ENCODE data around the gene SLC39A9.
A peak's percentile ranks its signal among the peaks of the same experiment; 100 is the strongest.

The SLC39A9 gene

DNA sequence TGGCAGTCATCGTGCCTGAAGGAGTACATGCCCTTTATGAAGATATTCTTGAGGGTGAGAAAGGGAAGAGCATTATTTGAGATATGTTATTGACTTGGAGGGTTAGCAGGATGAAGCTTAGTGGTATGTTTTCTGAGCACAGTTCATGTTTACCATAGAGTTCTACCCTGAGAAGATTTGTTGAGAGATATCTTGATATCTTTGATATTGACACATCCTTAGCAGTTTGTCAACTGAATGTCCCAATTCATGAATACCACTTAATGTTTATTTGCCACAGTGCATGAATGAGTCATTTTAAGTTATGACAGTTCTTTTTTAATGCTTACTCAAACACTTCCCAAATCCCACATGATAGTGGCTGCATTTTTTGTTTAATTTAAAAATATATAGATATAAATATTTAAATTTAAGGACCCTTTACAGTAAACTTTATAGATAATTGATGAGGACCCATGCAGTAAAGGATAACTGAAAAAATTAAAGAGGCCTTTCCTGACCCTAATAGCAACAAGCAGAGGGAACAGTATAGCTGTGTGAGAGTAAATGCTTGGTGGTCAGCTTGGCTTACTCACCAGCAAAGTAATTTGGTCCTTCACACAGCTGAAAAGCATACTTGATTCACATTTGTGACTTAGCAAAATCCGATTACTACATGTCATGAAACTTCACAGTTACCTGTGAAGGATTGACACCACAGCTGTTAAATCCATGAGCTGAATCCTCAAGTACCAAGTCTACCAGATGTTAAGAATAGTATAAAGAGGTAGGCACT lies 25.8 kb downstream of the SLC39A9 start:
- DNase-seq (ENCODE audit: low spot score), result no peak

- DNase-seq (ENCODE audit: low spot score), result no peak
Observed at GRCh38 chr14:69427596-69427995, 29.1 kb downstream of the SLC39A9 start.

GRCh38 chr14:69428289-69428998 lies 30.0 kb downstream of the SLC39A9 start:
- peak; percentile 9 for DNase-seq (ENCODE audit: low spot score)

DNA sequence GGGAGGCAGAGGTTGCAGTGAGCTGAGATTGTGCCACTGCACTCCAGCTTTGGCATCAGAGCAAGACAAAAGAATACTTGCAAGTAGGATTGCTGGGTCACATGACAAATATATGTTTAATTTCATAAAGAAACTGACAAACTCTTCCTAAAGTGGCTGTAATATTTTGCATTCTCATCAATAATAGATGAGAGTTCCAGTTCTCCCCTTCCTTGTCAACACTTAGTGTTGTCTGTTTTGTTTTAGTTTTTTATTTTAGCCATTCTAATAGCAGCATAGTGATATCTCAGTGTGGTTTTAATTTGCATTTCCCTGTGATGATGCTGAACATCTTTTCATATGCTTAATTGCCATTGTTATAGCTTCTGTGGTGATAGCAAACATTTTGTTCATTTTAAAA lies 31.2 kb downstream of the SLC39A9 start:
- DNase-seq (ENCODE audit: low spot score), result no peak

- DNase-seq (ENCODE audit: low spot score), result no peak
Observed at GRCh38 chr14:69430306-69430939, 31.9 kb downstream of the SLC39A9 start.

- DNase-seq (ENCODE audit: low spot score), result no peak
Observed at GRCh38 chr14:69432364-69432763, 33.9 kb downstream of the SLC39A9 start.

GRCh38 chr14:69439521-69440270 lies 41.2 kb downstream of the SLC39A9 start:
- no peak for DNase-seq (ENCODE audit: low spot score)

DNA sequence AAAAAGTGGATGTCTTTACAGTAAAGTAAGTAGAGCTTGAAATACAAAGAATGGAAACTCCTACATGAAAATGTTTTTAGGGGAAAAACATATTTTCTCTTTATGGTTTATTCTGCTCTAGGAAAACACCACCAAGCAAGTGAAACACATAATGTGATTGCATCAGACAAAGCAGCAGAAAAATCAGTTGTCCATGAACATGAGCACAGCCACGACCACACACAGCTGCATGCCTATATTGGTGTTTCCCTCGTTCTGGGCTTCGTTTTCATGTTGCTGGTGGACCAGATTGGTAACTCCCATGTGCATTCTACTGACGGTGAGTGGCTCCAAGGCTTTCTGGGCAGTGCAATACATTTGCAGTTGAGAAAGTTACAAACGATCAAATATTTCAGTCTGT lies 43.5 kb downstream of the SLC39A9 start:
- DNase-seq (ENCODE audit: low spot score), result no peak

GRCh38 chr14:69443296-69443805 lies 44.9 kb downstream of the SLC39A9 start:
- DNase-seq (ENCODE audit: low spot score), result no peak

- no peak for DNase-seq (ENCODE audit: low spot score)
Observed at GRCh38 chr14:69449216-69449615, 50.7 kb downstream of the SLC39A9 start.

- no peak for DNase-seq (ENCODE audit: low spot score)
Observed at GRCh38 chr14:69451941-69452340, 53.4 kb downstream of the SLC39A9 start.

DNA sequence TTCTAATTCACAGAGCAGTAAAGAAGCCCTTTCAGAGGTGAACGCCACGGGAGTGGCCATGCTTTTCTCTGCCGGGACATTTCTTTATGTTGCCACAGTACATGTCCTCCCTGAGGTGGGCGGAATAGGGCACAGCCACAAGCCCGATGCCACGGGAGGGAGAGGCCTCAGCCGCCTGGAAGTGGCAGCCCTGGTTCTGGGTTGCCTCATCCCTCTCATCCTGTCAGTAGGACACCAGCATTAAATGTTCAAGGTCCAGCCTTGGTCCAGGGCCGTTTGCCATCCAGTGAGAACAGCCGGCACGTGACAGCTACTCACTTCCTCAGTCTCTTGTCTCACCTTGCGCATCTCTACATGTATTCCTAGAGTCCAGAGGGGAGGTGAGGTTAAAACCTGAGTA lies 59.9 kb downstream of the SLC39A9 start:
- DNase-seq (ENCODE audit: low spot score), result no peak

DNA sequence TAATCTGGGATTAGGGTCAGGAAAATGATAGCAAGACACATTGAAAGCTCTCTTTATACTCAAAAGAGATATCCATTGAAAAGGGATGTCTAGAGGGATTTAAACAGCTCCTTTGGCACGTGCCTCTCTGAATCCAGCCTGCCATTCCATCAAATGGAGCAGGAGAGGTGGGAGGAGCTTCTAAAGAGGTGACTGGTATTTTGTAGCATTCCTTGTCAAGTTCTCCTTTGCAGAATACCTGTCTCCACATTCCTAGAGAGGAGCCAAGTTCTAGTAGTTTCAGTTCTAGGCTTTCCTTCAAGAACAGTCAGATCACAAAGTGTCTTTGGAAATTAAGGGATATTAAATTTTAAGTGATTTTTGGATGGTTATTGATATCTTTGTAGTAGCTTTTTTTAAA lies 60.6 kb downstream of the SLC39A9 start:
- DNase-seq (ENCODE audit: low spot score), result no peak

DNA sequence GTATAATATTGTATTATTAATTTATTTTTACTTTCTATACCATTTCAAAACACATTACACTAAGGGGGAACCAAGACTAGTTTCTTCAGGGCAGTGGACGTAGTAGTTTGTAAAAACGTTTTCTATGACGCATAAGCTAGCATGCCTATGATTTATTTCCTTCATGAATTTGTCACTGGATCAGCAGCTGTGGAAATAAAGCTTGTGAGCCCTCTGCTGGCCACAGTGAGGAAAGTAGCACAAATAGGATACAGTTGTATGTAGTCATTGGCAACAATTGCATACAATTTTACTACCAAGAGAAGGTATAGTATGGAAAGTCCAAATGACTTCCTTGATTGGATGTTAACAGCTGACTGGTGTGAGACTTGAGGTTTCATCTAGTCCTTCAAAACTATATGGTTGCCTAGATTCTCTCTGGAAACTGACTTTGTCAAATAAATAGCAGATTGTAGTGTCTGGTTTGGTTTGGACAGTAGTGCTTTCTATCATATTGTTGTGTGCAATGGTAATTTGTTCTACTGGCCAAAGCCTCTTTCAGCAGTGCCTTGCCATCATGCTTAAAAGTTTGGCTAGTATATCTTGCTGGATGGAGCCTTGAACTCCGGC lies 61.7 kb downstream of the SLC39A9 start:
- DNase-seq (ENCODE audit: low spot score), result peak; percentile 75

DNA sequence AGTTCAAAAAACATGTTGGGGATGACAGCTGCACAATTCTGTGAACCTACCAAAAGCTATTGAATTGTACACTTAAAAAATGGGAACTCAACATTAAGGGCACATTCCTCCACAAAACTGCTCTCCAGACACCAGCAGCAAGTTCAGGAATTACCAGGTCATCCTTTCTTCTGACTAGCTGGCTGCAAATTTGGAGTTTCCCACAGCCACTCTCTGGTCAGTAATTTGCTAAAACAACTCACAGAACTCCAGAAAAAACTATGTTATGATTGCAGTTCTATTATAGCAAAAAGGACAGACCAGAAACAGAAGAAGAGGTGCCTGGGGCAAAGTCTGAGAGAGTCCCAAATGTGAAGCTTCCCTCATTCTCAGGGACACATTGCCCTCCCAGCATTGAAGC lies 65.9 kb downstream of the SLC39A9 start:
- no peak for DNase-seq (ENCODE audit: low spot score)

DNA sequence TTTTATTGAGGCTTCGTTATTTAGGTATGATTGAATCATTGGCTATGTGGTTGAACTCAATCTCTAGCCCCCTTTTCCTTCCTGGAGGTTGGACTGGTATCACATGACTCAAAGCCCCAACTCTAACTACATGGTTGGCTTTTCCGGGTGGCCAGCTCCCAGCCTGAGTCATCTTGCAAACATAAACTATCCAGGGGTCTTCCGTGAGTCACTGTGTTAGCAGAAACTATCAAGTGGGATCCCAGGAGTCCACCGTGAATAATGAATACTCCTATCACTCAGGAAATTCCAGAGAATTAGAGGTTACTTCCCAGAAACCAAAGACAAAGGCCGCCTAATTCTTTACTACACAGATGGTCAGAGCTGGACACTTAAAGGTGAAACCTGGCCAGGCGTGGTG lies 66.3 kb downstream of the SLC39A9 start:
- no peak for DNase-seq (ENCODE audit: low spot score)

DNA sequence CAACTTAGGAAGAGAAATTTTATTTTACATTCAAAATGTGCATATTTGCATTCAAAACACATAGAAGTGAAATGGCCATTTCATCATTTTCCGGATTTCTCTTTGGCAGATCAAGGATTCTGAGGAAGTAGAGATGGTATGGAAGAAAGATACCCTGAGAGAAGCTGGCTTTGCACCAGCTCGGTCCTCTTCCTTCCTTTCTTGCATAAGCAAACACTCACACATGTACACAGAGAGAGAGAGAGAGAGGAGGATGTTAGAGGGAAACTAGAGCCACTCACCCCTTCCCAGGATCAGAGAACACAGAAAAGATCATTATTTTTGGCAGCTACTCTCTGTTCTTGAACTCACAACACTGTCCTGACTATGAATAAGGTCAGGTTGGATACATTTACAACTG lies 70.5 kb downstream of the SLC39A9 start:
- no peak for DNase-seq (ENCODE audit: low spot score)

DNA sequence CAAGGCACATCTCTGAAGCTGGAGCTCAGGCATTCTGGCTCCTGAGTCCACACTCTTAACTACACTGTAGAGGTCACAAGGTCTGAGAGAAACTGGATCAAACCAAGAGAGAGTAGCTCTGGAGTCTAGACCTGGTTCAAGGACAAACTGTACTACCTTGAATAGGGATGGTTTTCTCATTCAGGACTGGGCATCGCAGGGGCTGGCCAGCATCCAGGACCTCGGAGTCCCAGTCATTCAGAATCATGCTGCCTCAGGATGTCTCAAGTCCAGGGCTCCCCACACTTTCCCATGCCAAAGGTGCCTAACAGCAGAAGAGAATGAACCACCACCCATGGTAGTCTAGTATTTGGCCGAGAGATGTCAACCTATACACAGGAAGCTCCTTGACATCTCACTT lies 72.9 kb downstream of the SLC39A9 start:
- no peak for DNase-seq (ENCODE audit: low spot score)

DNA sequence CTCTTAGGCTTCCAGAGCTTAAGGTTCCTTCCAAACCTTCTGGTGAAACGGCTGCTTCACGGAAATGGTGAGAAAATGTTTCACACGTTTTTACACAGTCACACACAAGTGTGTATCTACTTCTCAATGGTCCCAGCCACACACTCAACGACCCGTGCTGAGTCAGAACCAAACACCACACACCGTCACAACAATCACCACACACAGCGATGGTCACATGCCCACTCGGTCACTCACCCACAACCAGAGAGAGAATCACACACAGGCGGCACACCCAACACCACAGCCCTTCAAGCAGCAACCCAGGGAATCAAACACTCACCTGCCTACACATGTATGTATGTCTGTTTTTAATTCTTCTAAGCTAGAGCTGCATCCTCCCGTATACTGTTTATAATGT lies 73.4 kb downstream of the SLC39A9 start:
- DNase-seq (ENCODE audit: low spot score), result no peak

- DNase-seq (ENCODE audit: low spot score), result no peak
Observed at GRCh38 chr14:69473260-69473659, 74.8 kb downstream of the SLC39A9 start.

DNA sequence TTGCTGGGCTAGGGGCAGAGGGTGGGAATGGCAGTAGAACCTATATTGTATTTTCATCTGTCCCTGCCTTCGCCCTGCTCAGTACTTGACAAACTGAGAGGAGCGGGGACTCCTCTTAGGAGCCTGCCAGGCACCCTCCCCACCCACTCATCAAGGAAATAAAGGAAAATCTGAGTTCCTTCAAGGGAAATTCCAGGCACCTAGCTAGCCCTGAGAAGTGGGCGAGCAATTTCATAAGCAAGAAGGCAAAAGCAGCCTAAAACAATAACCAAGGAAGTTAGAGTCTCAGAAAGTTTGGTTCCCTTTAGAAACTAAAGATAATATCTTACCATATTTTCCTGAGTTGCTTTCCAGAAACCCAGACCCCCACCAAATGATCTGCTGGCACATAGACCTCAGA lies 75.5 kb downstream of the SLC39A9 start:
- DNase-seq (ENCODE audit: low spot score), result no peak
